DOHH2 (cell line): ENCODE results near the gene ABCC11.

Experiments used
- H3F3A ChIP-seq: fragments of 200-600 bp; sonication (generic), shearing (Covaris generic); 2 replicates; pipeline ENCODE4 v1.6.0; 2016; ENCODE audit warnings: antibody characterized with exemption, mild to moderate bottlenecking; ENCODE audit not compliant: control insufficient read depth, insufficient read depth
- H3K27ac ChIP-seq: fragments of 200-600 bp; sonication (generic); 2 replicates; pipeline ENCODE4 v1.5.1; 2014; ENCODE audit warnings: low read depth, mild to moderate bottlenecking, low read length, moderate library complexity
- H3K27me3 ChIP-seq: fragments of 200-600 bp; sonication (generic); 2 replicates; pipeline ENCODE4 v1.6.1; 2014; ENCODE audit warnings: mild to moderate bottlenecking, low read length, mixed read lengths; ENCODE audit not compliant: control insufficient read depth
- H3K36me3 ChIP-seq: fragments of 200-600 bp; sonication (generic); 2 replicates; pipeline ENCODE4 v1.6.1; 2014; ENCODE audit warnings: mild to moderate bottlenecking, low read length, moderate library complexity, mixed read lengths; ENCODE audit not compliant: control insufficient read depth
- H3K4me1 ChIP-seq: fragments of 200-600 bp; sonication (generic); 2 replicates; pipeline ENCODE4 v1.6.1; 2014; ENCODE audit warnings: mild to moderate bottlenecking, low read length, mixed read lengths; ENCODE audit not compliant: control insufficient read depth
- H3K4me2 ChIP-seq: fragments of 200-600 bp; sonication (generic); 2 replicates; pipeline ENCODE4 v1.6.0; 2014; ENCODE audit warnings: mild to moderate bottlenecking, low read length, moderate library complexity
- H3K4me3 ChIP-seq: fragments of 200-600 bp; sonication (generic); 2 replicates; pipeline ENCODE4 v1.5.1; 2014; ENCODE audit warnings: mild to moderate bottlenecking, low read length, mixed read lengths
- H3K79me2 ChIP-seq: fragments of 200-600 bp; sonication (generic); 2 replicates; pipeline ENCODE4 v1.6.1; 2014; ENCODE audit warnings: mild to moderate bottlenecking, low read length, mixed read lengths; ENCODE audit not compliant: control insufficient read depth
- H3K9me2 ChIP-seq: fragments of 200-600 bp; sonication (generic); replicated peaks from 2 replicates; pipeline ENCODE4 v1.6.1; 2014; ENCODE audit warnings: mild to moderate bottlenecking, low read length, mixed read lengths; ENCODE audit not compliant: control insufficient read depth
- H3K9me3 ChIP-seq: fragments of 200-600 bp; sonication (generic); 2 replicates; pipeline ENCODE4 v1.6.1; 2014; ENCODE audit warnings: antibody characterized with exemption, low read length, mixed read lengths; ENCODE audit not compliant: control insufficient read depth, insufficient read depth
- H4K20me1 ChIP-seq: fragments of 200-600 bp; sonication (generic); 2 replicates; pipeline ENCODE4 v1.6.0; 2014; ENCODE audit warnings: low read depth, mild to moderate bottlenecking, antibody characterized with exemption, low read length, moderate library complexity; ENCODE audit not compliant: control insufficient read depth, insufficient read depth
- EZH2phosphoT487 ChIP-seq: fragments of 200-600 bp; sonication (generic); IDR thresholded peaks from 2 replicates; pipeline ENCODE4 v1.6.1; 2017; ENCODE audit warnings: borderline replicate concordance, mild to moderate bottlenecking, antibody characterized with exemption, low read length, moderate library complexity, mixed read lengths
- TF ChIP-seq, protein P1 (sequence below): fragments of 200-600 bp; sonication (generic); IDR thresholded peaks from one replicate; pipeline ENCODE4 v1.5.1; 2014; ENCODE audit warnings: antibody characterized with exemption, mild to moderate bottlenecking, low read depth, low read length; ENCODE audit not compliant: poor library complexity, severe bottlenecking

The ABCC11 gene

DNA sequence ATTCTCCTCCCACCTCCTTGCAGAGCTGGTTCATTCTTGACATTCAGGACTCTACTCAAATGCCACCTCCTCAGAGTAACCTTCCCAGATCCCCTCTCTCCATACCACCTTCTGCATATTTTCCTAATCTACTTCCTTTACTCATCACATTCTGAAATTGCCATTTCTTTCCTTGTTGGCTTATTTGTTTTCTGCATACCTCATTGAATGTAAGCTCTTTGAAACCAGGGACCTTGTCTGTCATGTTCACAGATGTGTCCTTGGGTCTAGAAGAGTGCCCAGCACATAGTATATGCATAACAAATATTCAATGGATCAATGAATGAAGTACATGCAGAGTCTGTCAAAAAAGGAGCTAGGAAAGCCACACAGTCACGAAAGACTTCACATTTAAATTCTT is 11.1 kb downstream of the ABCC11 start:
- no peaks in the 10 kb centered on the region for H3K4me1 ChIP-seq
- no peaks in the 10 kb centered on the region for H3K27me3 ChIP-seq
- H3K4me3 ChIP-seq = no peak overlapping the region
- no peaks in the 10 kb centered on the region for H3K9me2 ChIP-seq
- H3F3A ChIP-seq = no peaks in the 10 kb centered on the region
- no peaks in the 10 kb centered on the region for H4K20me1 ChIP-seq
- H3K4me2 ChIP-seq = no peak overlapping the region
- no peaks in the 10 kb centered on the region for H3K36me3 ChIP-seq
- no peak overlapping the region for H3K27ac ChIP-seq
- peaks cover 3% of the 10 kb centered on the region; the same call in 1 of the 2 replicates for H3K9me3 ChIP-seq
- H3K79me2 ChIP-seq = no peaks in the 10 kb centered on the region
- TF ChIP-seq EZH2phosphoT487 = no peak
- TF ChIP-seq, protein P1, sequence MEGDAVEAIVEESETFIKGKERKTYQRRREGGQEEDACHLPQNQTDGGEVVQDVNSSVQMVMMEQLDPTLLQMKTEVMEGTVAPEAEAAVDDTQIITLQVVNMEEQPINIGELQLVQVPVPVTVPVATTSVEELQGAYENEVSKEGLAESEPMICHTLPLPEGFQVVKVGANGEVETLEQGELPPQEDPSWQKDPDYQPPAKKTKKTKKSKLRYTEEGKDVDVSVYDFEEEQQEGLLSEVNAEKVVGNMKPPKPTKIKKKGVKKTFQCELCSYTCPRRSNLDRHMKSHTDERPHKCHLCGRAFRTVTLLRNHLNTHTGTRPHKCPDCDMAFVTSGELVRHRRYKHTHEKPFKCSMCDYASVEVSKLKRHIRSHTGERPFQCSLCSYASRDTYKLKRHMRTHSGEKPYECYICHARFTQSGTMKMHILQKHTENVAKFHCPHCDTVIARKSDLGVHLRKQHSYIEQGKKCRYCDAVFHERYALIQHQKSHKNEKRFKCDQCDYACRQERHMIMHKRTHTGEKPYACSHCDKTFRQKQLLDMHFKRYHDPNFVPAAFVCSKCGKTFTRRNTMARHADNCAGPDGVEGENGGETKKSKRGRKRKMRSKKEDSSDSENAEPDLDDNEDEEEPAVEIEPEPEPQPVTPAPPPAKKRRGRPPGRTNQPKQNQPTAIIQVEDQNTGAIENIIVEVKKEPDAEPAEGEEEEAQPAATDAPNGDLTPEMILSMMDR = no peak

DNA sequence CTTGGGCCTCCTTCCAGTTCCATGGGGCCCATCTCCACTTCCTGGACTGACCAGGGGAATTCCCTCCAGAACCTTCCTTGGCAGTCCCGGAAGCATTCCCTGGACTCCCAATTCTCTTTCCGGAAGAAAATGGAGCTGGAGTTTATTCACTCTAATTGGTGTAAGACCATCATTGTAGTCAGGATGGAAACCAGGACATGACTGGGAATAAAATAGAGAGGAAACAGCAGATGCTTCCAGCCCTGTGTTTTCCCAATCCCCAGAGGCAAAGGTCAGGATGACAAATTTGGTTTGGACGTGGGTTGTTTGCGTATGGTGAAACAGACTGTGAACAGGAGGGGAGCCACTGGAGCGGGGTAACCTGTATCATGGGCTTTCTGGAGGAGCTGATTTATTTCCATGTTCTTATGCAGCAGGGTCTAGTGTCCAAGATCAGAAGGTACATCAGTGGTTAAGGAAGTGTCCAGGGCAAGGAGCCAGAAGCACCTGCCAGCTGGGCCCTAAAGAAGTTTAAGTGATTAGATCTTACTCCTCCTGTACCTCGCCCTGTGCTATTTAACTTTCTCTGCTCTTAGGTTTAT is 11.7 kb downstream of the ABCC11 start:
- H3K36me3 ChIP-seq = no peaks in the 10 kb centered on the region
- peaks cover 3% of the 10 kb centered on the region; the same call in 1 of the 2 replicates for H3K9me3 ChIP-seq
- no peaks in the 10 kb centered on the region for H3K4me1 ChIP-seq
- no peak overlapping the region for H3K27ac ChIP-seq
- TF ChIP-seq EZH2phosphoT487 = no peak
- TF ChIP-seq, protein P1 = no peak
- no peaks in the 10 kb centered on the region for H4K20me1 ChIP-seq
- H3K9me2 ChIP-seq = no peaks in the 10 kb centered on the region
- no peaks in the 10 kb centered on the region for H3F3A ChIP-seq
- H3K4me3 ChIP-seq = no peak overlapping the region
- H3K27me3 ChIP-seq = no peaks in the 10 kb centered on the region
- H3K79me2 ChIP-seq = no peaks in the 10 kb centered on the region
- no peak overlapping the region for H3K4me2 ChIP-seq

- H3K4me1 ChIP-seq = no peaks in the 10 kb centered on the region
- H3K9me2 ChIP-seq = no peaks in the 10 kb centered on the region
- no peaks in the 10 kb centered on the region for H3K36me3 ChIP-seq
- H3K4me2 ChIP-seq = no peak overlapping the region
- H3K79me2 ChIP-seq = no peaks in the 10 kb centered on the region
- H3K27me3 ChIP-seq = 0 out of 2 replicates have a peak, but pooled peaks cover 2% of the 10 kb centered on the region
- no peak overlapping the region for H3K4me3 ChIP-seq
- no peaks in the 10 kb centered on the region for H4K20me1 ChIP-seq
- peaks cover under 1% of the 10 kb centered on the region; the same call in 1 of the 2 replicates for H3K9me3 ChIP-seq
- H3K27ac ChIP-seq = no peak overlapping the region
- TF ChIP-seq, protein P1 = no peak
- no peak for TF ChIP-seq EZH2phosphoT487
- no peaks in the 10 kb centered on the region for H3F3A ChIP-seq
Measured at GRCh38 chr16:48235058-48235555, 12.2 kb downstream of the ABCC11 start.
